ENCODE results near the gene UGT2B10.

GRCh38 chr4:68803013-68803412 lies 12.8 kb upstream of the UGT2B10 start:
- TF ChIP-seq EZH2 (IDR thresholded peaks at IDR 0.05) (no peak), POLR2AphosphoS5 (IDR thresholded peaks at IDR 0.05; ENCODE audit: borderline replicate concordance, low read depth, low read length) (no peak)

Data from SK-N-MC (cell line).